DND-41 (cell line): ENCODE results near the gene RNU6-8.

Source experiments
- CTCF ChIP-seq: IDR thresholded peaks from 2 replicates; pipeline ENCODE4 v1.5.1; 2012; ENCODE audit warnings: borderline replicate concordance, low read length, moderate library complexity, mild to moderate bottlenecking; ENCODE audit not compliant: poor library complexity, severe bottlenecking; ENCODE audit errors: extremely low read depth
- EZH2 ChIP-seq: IDR thresholded peaks from 3 replicates; pipeline ENCODE4 v1.6.1; 2012; ENCODE audit warnings: borderline replicate concordance, low read depth, mild to moderate bottlenecking, moderate library complexity, low read length, inconsistent platforms; ENCODE audit not compliant: severe bottlenecking

- TF ChIP-seq CTCF (no peak), EZH2 (peak; percentile 13)
Measured at GRCh38 chr14:32201816-32202490, 1.1 kb downstream of the RNU6-8 start, which contains the start of gene RNU6-7.
